Stimulated activated CD8-positive, alpha-beta memory T cell treated with anti-CD3 and anti-CD28 coated beads, Interleukin-4, amount 100 ng/mL, for 1 hour (primary cell): ENCODE data around the gene KRT75.
"Not testable (repeated sequence)": the region's sequence is repeated elsewhere in the genome, so short reads cannot be mapped to it uniquely, and the experiment has no call there.

Source experiments
- DNase-seq, 2 donors: peaks; one replicate each; pipeline ENCODE4 v3.0.0-alpha.2; 2020; ENCODE audit warnings: low read depth in 2 of 2, low spot score in 1 of 2

Gene KRT75

GRCh38 chr12:52434081-52434733, at the start of gene KRT75:
Gene KRT75 (minus strand): TSS chr12:52434371. CDS start chr12:52434304, 67 bp downstream.
- no peak for DNase-seq

- no peak for DNase-seq
Observed at GRCh38 chr12:52480073-52480472, 45.9 kb upstream of the KRT75 start.

GRCh38 chr12:52477651-52478050, 43.5 kb upstream of the KRT75 start:
- no peak for DNase-seq

- no peak for DNase-seq
Observed at GRCh38 chr12:52474212-52474611, 40.0 kb upstream of the KRT75 start.

GRCh38 chr12:52473768-52474167, 39.6 kb upstream of the KRT75 start, which contains the start of gene KRT6C:
Gene KRT6C (minus strand): TSS chr12:52473805. CDS start chr12:52473737, 68 bp downstream.
- no peak for DNase-seq

- DNase-seq = no peak
Observed at GRCh38 chr12:52469853-52470252, 35.7 kb upstream of the KRT75 start.

GRCh38 chr12:52464897-52465296, 30.7 kb upstream of the KRT75 start:
- no peak for DNase-seq

- DNase-seq = no peak
Observed at GRCh38 chr12:52461693-52462092, 27.5 kb upstream of the KRT75 start.

GRCh38 chr12:52458861-52459260, 24.7 kb upstream of the KRT75 start:
- DNase-seq = no peak

GRCh38 chr12:52455821-52456220, 21.6 kb upstream of the KRT75 start:
- no peak for DNase-seq

GRCh38 chr12:52454411-52455201, 20.4 kb upstream of the KRT75 start:
- DNase-seq = no peak

- no peak for DNase-seq
Observed at GRCh38 chr12:52452101-52452500, 17.9 kb upstream of the KRT75 start, which contains the start of gene KRT6B. Gene KRT6B (minus strand): TSS chr12:52452146. CDS start chr12:52452078, 68 bp downstream.

GRCh38 chr12:52448228-52448627, 14.1 kb upstream of the KRT75 start:
- no peak for DNase-seq

- not testable (repeated sequence) for DNase-seq
Observed at GRCh38 chr12:52447196-52447595, 13.0 kb upstream of the KRT75 start.

- DNase-seq = no peak
Observed at GRCh38 chr12:52446367-52447045, 12.3 kb upstream of the KRT75 start.

- DNase-seq = no peak
Observed at GRCh38 chr12:52445876-52446275, 11.7 kb upstream of the KRT75 start.

- DNase-seq = no peak
Observed at GRCh38 chr12:52444647-52445595, 10.8 kb upstream of the KRT75 start.

GRCh38 chr12:52443966-52444365, 9.8 kb upstream of the KRT75 start:
- DNase-seq = no peak

- no peak for DNase-seq
Observed at GRCh38 chr12:52442600-52443061, 8.5 kb upstream of the KRT75 start.

- DNase-seq = no peak
Observed at GRCh38 chr12:52441320-52441911, 7.2 kb upstream of the KRT75 start.
